ENCODE data around the gene ICA1. TPM values are rescaled to one million over a fixed set of nuclear protein-coding genes. Genes with fewer than 3 reads are reported as not detected.

Gene ICA1
- total and polyA plus RNA-seq, 8 donors: 19.1 to 458 (median 77.4) TPM

DNA sequence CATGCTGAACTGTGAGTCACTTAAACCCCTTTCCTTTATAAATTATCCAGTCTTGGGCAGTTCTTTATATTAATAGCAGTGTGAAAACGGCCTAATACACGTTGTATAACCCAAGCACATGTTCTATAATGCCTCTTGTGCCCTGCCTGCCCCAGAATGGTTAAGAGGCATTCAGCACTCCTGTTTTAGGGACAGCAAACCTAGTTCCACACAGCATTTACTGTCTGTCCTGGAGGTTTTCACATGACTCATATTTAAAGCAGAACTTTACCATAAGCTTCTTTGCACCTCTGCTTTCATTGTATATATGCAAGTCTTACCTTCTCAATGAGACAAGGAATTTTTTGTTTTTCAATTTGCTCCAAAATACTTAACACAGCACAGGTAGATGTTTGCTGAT, 144.8 kb downstream of the ICA1 start:
- intact Hi-C loops (cut with DNase I; ENCODE audit: low total_unique reads): no loop called here
- no peak for DNase-seq
- peaks cover 0 to 48% (median 31%) of the 10 kb centered on the region in 4 donors for H3K36me3 ChIP-seq
- no peaks in the 10 kb centered on the region for H3K9me3 ChIP-seq
- H3K27me3 ChIP-seq: no peaks in the 10 kb centered on the region
- H3K4me3 ChIP-seq: no peak overlapping the region
- WGBS, 5 donors: 77 to 91% (median 86%) methylated on average over 2 of the region's 2 CpGs
- no peaks in the 10 kb centered on the region for H3K4me1 ChIP-seq
- TF ChIP-seq CTCF (IDR thresholded peaks at IDR 0.05) (no peak), POLR2A (IDR thresholded peaks at IDR 0.05) (no peak), POLR2AphosphoS5 (IDR thresholded peaks at IDR 0.05) (no peak)
- H3K27ac ChIP-seq: no peak overlapping the region

GRCh38 chr7:8115547-8116402, 146.2 kb downstream of the ICA1 start:
- intact Hi-C loops (cut with DNase I; ENCODE audit: low total_unique reads): no loop called here
- no peak overlapping the region for H3K27ac ChIP-seq
- 76 to 88% (median 81%) methylated on average over 3 of the region's 3 CpGs for WGBS, 5 donors
- no peak for TF ChIP-seq POLR2AphosphoS5 (IDR thresholded peaks at IDR 0.05)
- no peak for TF ChIP-seq POLR2A (IDR thresholded peaks at IDR 0.05)
- TF ChIP-seq CTCF (IDR thresholded peaks at IDR 0.05): no peak
- no peak for TF ChIP-seq EP300 (IDR thresholded peaks at IDR 0.05)
- DNase-seq: no peak
- peaks cover 0 to 37% (median 22%) of the 10 kb centered on the region in 4 donors for H3K36me3 ChIP-seq
- H3K4me1 ChIP-seq: no peaks in the 10 kb centered on the region
- no peaks in the 10 kb centered on the region for H3K27me3 ChIP-seq
- no peak overlapping the region for H3K4me3 ChIP-seq
- no peaks in the 10 kb centered on the region for H3K9me3 ChIP-seq

DNA sequence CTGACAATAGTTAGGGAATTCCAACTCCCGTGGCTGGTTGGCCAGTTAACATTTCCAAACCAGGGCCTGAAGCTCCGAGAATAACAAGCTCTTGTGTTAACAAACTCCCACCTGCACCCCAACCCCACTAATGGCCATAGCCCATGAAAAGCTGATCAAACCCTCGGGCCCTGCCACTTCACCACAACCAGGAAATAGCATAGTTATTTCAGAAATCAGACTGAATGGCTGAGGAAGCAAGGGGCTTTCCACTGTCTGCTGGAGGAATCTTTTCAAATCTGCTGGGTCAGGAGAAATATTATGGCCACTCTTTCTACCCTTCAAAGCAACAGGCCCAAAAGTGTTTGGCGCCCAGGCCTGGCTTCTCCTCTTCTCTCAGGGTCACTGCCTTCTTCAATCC, 147.8 kb downstream of the ICA1 start:
- no peaks in the 10 kb centered on the region for H3K27me3 ChIP-seq
- no peak overlapping the region for H3K27ac ChIP-seq
- H3K36me3 ChIP-seq: peaks cover 0 to 21% (median 11%) of the 10 kb centered on the region in 4 donors
- intact Hi-C loops (cut with DNase I; ENCODE audit: low total_unique reads): no loop called here
- DNase-seq: no peak
- no peaks in the 10 kb centered on the region for H3K9me3 ChIP-seq
- WGBS, 5 donors: 81 to 89% (median 83%) methylated on average over 4 of the region's 4 CpGs
- TF ChIP-seq CTCF (IDR thresholded peaks at IDR 0.05): no peak
- TF ChIP-seq EP300 (IDR thresholded peaks at IDR 0.05): no peak
- no peak for TF ChIP-seq POLR2A (IDR thresholded peaks at IDR 0.05)
- TF ChIP-seq POLR2AphosphoS5 (IDR thresholded peaks at IDR 0.05): no peak
- no peak overlapping the region for H3K4me3 ChIP-seq
- no peaks in the 10 kb centered on the region for H3K4me1 ChIP-seq

DNA sequence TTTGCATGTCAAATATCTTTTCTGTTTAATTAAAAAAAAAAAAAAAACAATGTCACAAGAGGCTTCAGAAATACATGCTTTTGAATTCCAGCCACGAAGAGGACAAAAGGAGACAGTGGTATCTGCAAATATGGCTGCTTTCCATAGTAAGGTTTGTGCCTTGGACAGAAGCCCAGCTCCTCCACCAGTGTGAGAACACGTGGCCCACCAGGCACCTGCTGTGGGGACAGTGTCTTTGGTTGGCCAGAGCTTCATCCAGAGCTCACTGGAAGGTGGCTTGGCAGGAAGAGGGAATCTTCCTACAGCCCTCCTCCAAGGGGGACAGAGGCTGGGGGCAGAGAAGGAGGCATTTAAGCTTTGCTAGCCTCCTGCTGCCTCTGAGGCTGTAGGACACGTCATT, 148.8 kb downstream of the ICA1 start:
- no peaks in the 10 kb centered on the region for H3K9me3 ChIP-seq
- 85 to 93% (median 89%) methylated on average over 3 of the region's 3 CpGs for WGBS, 5 donors
- intact Hi-C loops (cut with DNase I; ENCODE audit: low total_unique reads): no loop called here
- H3K27ac ChIP-seq: no peak overlapping the region
- peaks cover 0 to 15% (median 5%) of the 10 kb centered on the region in 4 donors for H3K36me3 ChIP-seq
- TF ChIP-seq CTCF (IDR thresholded peaks at IDR 0.05) (no peak), EP300 (IDR thresholded peaks at IDR 0.05) (no peak), POLR2A (IDR thresholded peaks at IDR 0.05) (no peak), POLR2AphosphoS5 (IDR thresholded peaks at IDR 0.05) (no peak)
- H3K4me1 ChIP-seq: no peaks in the 10 kb centered on the region
- no peaks in the 10 kb centered on the region for H3K27me3 ChIP-seq
- DNase-seq: no peak
- no peak overlapping the region for H3K4me3 ChIP-seq

Measured in stomach (tissue), 9 donors.